Upper lobe of left lung (tissue), 6 donors: ENCODE measurements around the gene MYPOP. TPM values are rescaled to one million over a fixed set of nuclear protein-coding genes. Genes with fewer than 3 reads are reported as not detected.
"Not testable (repeated sequence)": the region's sequence is repeated elsewhere in the genome, so short reads cannot be mapped to it uniquely, and the experiment has no call there.

Source experiments
- ATAC-seq, 2 donors: fragments of 200-7000 bp; cut with Tn5 transposase; one replicate each; pipeline ENCODE4 v1.9.1; 2022; ENCODE audit warnings: mild to moderate bottlenecking in 2 of 2, moderate library complexity in 2 of 2; ENCODE audit not compliant: low FRiP score in 2 of 2
- DNase-seq, 2 donors: peaks; one replicate each; pipeline ENCODE4 v3.0.0-alpha.2; 2019 to 2020
- H3K27ac ChIP-seq, 4 donors: fragments of 200-600 bp; sonication (generic); one replicate each; pipeline ENCODE4 v1.5.1; 2016 to 2019
- H3K27me3 ChIP-seq, 4 donors: fragments of 200-600 bp; sonication (generic); one replicate each; pipeline ENCODE4 v1.5.1; 2017 to 2019
- H3K36me3 ChIP-seq, 4 donors: fragments of 200-600 bp; sonication (generic); one replicate each; pipeline ENCODE4 v1.5.1; 2016 to 2019
- H3K4me1 ChIP-seq, 4 donors: fragments of 200-600 bp; sonication (generic); one replicate each; pipeline ENCODE4 v1.5.1; 2018 to 2019
- H3K4me3 ChIP-seq, 4 donors: fragments of 200-600 bp; sonication (generic); one replicate each; pipeline ENCODE4 v1.5.1; 2017 to 2019; ENCODE audit warnings: mild to moderate bottlenecking in 2 of 4, moderate library complexity in 1 of 4
- H3K9me3 ChIP-seq, 4 donors: fragments of 200-600 bp; sonication (generic); one replicate each; pipeline ENCODE4 v1.5.1; 2018 to 2019
- EP300 ChIP-seq, 4 donors: sonication (generic); formaldehyde crosslinking; IDR thresholded peaks; one replicate each; pipeline ENCODE4 v1.5.1; 2017; ENCODE audit warnings: antibody characterized with exemption in 4 of 4, control low read depth in 2 of 4
- POLR2A ChIP-seq, 4 donors: fragments of 450-650 bp; IDR thresholded peaks; one replicate each; pipeline ENCODE4 v1.5.1; 2016 to 2017; ENCODE audit warnings: antibody characterized with exemption in 4 of 4, mild to moderate bottlenecking in 2 of 4
- POLR2AphosphoS5 ChIP-seq, 2 donors: sonication (generic); formaldehyde crosslinking; IDR thresholded peaks; one replicate each; pipeline ENCODE4 v1.5.1; 2017; ENCODE audit warnings: antibody characterized with exemption in 2 of 2
- WGBS, 2 donors: methylation state at CpG; one replicate each; pipeline ENCODE4 v1.1.5; 2017 to 2018; 5-methylcytosine and 5-hydroxymethylcytosine counted together
- total RNA-seq, 6 donors: library from RNA; depleted of rRNA in 4 of 6; stranded (reverse); fragments of >200 nt in 4 of 6; gene quantifications; one replicate each; pipeline versions ENCODE4 v1.1.0 to v1.2.1, GENCODE V29; 2016 to 2021
- TF ChIP-seq, protein P1 (sequence below), 6 experiments: fragments of 450-650 bp in 4 of 6; fragments of 200-600 bp in 2 of 6; sonication (generic) in 2 of 6; IDR thresholded peaks; one replicate each; pipeline ENCODE4 v1.5.1; 2016 to 2019; ENCODE audit warnings: antibody characterized with exemption in 6 of 6
- donor health status: DM: no; HTN: no; CAD: no; lungs with moderate emphysema.
- donor health status: DM: no; HTN: yes; CAD: no; lungs with severe emphysema.

The MYPOP gene
- total RNA-seq, 6 donors from 2014 or later, result 2.3 to 13.6 (median 9.2) TPM

DNA sequence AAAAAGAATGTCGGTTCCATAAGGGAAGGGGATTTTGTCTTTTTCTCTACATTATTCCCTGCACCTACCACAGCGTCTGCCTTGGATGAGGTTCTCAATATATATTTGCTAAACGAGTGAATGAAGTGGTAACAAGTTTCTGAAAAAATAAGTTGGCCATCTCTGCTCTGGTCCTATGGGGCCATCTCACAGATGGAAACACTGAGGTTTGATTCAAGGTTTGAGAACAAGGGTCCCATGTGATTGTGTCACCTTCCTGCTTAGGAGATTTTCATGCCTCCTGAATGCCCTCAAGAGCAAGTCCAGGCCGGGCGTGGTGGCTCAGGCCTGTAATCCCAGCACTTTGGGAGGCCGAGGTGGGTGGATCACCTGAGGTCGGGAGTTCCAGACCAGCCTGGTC is 3.2 kb downstream of the MYPOP start:
- H3K36me3 ChIP-seq, result peaks cover 0 to 38% (median 26%) of the 10 kb centered on the region in 4 donors
- no peaks in the 10 kb centered on the region for H3K27me3 ChIP-seq
- no peak overlapping the region for H3K27ac ChIP-seq
- peaks cover 12 to 32% (median 18%) of the 10 kb centered on the region in 4 donors for H3K4me1 ChIP-seq
- ATAC-seq (no peak), DNase-seq (no peak)
- H3K4me3 ChIP-seq, result no peak overlapping the region
- no peaks in the 10 kb centered on the region for H3K9me3 ChIP-seq
- TF ChIP-seq POLR2A (IDR thresholded peaks at IDR 0.05) (no peak), EP300 (IDR thresholded peaks at IDR 0.05) (no peak), POLR2AphosphoS5 (IDR thresholded peaks at IDR 0.05) (no peak)
- TF ChIP-seq, protein P1, sequence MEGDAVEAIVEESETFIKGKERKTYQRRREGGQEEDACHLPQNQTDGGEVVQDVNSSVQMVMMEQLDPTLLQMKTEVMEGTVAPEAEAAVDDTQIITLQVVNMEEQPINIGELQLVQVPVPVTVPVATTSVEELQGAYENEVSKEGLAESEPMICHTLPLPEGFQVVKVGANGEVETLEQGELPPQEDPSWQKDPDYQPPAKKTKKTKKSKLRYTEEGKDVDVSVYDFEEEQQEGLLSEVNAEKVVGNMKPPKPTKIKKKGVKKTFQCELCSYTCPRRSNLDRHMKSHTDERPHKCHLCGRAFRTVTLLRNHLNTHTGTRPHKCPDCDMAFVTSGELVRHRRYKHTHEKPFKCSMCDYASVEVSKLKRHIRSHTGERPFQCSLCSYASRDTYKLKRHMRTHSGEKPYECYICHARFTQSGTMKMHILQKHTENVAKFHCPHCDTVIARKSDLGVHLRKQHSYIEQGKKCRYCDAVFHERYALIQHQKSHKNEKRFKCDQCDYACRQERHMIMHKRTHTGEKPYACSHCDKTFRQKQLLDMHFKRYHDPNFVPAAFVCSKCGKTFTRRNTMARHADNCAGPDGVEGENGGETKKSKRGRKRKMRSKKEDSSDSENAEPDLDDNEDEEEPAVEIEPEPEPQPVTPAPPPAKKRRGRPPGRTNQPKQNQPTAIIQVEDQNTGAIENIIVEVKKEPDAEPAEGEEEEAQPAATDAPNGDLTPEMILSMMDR (IDR thresholded peaks at IDR 0.05), result no peak
- WGBS, 2 donors, result 93 to 96% methylated on average over 7 of the region's 7 CpGs

DNA sequence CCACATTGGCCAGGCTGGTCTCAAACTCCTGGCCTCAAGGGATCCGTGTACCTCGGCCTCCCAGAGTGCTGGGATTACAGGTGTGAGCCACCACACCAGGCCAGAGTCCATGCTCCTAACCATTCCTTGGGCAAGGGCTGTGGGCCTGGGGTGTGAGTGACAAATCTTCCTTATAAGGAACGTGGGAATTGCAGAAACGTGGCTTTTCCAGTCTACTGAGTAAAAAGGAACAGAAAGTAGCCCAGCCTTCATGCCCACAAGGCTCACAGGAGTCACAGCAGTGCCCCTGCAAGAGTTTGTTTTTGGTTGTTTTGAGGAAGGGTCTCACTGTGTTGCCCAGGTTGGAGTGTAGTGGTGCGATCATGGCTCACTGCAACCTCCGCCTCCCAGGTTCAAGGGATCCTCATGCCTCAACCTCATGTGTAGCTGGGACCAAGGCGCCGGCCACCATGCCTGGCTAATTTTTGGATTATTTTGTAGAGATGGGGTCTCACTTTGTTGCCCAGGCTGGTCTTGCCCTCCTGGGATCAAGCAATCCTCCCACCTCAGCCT is 5.1 kb downstream of the MYPOP start:
- TF ChIP-seq POLR2A (IDR thresholded peaks at IDR 0.05), result no peak
- no peak for TF ChIP-seq POLR2AphosphoS5 (IDR thresholded peaks at IDR 0.05)
- TF ChIP-seq, protein P1 (IDR thresholded peaks at IDR 0.05), result no peak
- TF ChIP-seq EP300 (IDR thresholded peaks at IDR 0.05), result no peak
- peaks cover 0 to 40% (median 26%) of the 10 kb centered on the region in 4 donors for H3K36me3 ChIP-seq
- DNase-seq (no peak), ATAC-seq (no peak)
- H3K4me3 ChIP-seq, result no peak overlapping the region
- peaks cover 7 to 25% (median 12%) of the 10 kb centered on the region in 4 donors for H3K4me1 ChIP-seq
- H3K27ac ChIP-seq, result no peak overlapping the region
- H3K9me3 ChIP-seq, result no peaks in the 10 kb centered on the region
- 92% methylated on average over 8 of the region's 8 CpGs for WGBS, 2 donors
- no peaks in the 10 kb centered on the region for H3K27me3 ChIP-seq

DNA sequence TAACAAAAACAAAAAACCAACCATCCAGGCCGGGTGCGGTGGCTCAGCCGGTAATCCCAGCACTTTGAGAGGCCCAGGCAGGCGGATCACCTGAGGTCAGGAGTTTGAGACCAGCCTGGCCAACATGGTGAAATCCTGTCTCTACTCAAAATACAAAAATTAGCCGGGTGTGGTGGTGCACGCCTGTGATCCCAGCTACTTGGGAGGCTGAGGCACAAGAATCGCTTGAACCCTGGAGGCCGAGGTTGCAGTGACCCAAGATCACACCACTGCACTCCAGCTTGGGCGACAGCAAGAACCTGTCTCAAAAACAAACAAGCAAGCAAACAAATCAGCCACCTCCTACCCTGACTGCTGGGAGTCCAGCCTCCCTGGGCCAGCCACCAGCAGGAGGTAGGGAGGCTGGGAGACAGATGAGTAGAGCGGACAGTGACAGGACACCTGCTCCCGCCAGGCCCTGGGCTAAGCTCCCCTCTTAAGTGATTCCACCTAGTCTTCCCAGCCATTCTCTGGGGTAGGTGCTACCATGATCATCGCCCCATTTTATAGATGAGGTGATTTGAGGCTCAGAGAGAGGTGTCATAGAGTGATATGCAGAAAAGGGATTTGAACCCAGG is 6.3 kb downstream of the MYPOP start:
- not testable (repeated sequence) for DNase-seq, H3K4me3 ChIP-seq, H3K27me3 ChIP-seq, ATAC-seq, H3K27ac ChIP-seq, H3K9me3 ChIP-seq
- H3K4me1 ChIP-seq, result peaks cover 3 to 12% (median 4%) of the 10 kb centered on the region in 4 donors
- peaks cover 0 to 45% (median 28%) of the 10 kb centered on the region in 4 donors for H3K36me3 ChIP-seq
- WGBS, 2 donors, result 92 to 94% methylated on average over 12 of the region's 12 CpGs

DNA sequence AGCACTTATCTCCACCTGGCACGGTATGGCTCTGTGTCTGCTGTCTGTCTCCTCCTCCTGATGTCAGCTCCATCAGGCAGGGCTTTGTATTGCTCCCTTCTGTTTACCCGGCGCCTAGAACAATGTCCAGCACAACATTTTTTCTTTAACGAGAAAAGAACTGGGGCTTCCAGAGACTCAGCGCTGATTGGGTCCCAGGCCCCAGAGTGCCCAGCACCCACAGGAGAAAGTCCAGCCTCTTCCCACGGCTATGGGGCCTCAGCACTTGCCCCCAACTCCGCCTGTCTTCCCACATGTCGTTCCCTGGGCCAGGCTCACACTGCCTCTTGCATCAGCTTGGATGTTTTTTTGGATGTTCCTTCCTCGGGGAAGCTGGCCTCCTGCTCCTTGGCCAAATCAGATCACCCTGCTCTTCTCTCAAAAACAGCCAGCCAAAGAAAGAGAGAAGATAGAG is 6.9 kb downstream of the MYPOP start:
- TF ChIP-seq POLR2A (IDR thresholded peaks at IDR 0.05) (no peak), POLR2AphosphoS5 (IDR thresholded peaks at IDR 0.05) (no peak), EP300 (IDR thresholded peaks at IDR 0.05) (no peak)
- TF ChIP-seq, protein P1 (IDR thresholded peaks at IDR 0.05), result no peak
- Histone ChIP-seq H3K27me3 (no peaks in the 10 kb centered on the region), H3K27ac (no peak overlapping the region), H3K4me3 (no peak overlapping the region), H3K36me3 (peaks cover 0 to 50% (median 30%) of the 10 kb centered on the region in 4 donors), H3K9me3 (no peaks in the 10 kb centered on the region), H3K4me1 (peaks cover 0 to 7% (median 0%) of the 10 kb centered on the region in 4 donors)
- no peak for DNase-seq
- no peak for ATAC-seq
- 81 to 89% methylated on average over 9 of the region's 9 CpGs for WGBS, 2 donors

DNA sequence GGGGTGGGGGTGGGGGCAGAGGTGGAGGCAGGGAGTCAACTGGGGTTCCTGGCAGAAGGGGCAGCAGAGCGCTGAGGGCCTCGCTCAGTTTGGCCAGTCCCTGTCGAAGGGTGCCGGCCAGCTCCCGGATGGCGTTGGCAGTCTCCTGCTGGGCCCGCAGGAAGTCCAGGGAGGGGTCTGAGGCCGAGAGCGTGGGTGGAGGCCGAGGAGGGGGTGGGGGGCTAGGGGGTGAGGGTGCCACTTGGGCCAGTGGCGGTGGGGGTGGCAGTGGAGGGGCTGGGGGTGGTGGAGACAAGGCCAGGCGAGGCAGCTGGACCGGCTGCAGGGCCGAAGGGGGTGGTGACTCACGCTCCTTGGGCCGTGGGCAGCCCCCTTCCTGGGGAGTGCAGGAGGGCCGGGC is 11.5 kb downstream of the MYPOP start:
- Histone ChIP-seq H3K4me3 (no peak overlapping the region), H3K4me1 (peaks cover 0 to 11% (median 9%) of the 10 kb centered on the region in 4 donors), H3K27ac (no peak overlapping the region), H3K27me3 (no peaks in the 10 kb centered on the region), H3K9me3 (no peaks in the 10 kb centered on the region), H3K36me3 (peaks cover 0 to 30% (median 12%) of the 10 kb centered on the region in 4 donors)
- ATAC-seq, result no peak
- WGBS, 2 donors, result 92 to 100% methylated on average over 1 to 17 of the region's 17 CpGs
- TF ChIP-seq EP300 (IDR thresholded peaks at IDR 0.05) (no peak), POLR2A (IDR thresholded peaks at IDR 0.05) (no peak), POLR2AphosphoS5 (IDR thresholded peaks at IDR 0.05) (no peak)
- TF ChIP-seq, protein P1 (IDR thresholded peaks at IDR 0.05), result no peak
- DNase-seq, result peak in 1 of 2 donors; percentile 69
